IPS DF 19.7 (cell line): Measurements from ENCODE around the gene TPP2.

Source experiments
- DNase-seq: peaks from one replicate; pipeline ENCODE4 v3.0.0-alpha.2; 2013; ENCODE audit warnings: low read depth, low spot score

The TPP2 gene

DNA sequence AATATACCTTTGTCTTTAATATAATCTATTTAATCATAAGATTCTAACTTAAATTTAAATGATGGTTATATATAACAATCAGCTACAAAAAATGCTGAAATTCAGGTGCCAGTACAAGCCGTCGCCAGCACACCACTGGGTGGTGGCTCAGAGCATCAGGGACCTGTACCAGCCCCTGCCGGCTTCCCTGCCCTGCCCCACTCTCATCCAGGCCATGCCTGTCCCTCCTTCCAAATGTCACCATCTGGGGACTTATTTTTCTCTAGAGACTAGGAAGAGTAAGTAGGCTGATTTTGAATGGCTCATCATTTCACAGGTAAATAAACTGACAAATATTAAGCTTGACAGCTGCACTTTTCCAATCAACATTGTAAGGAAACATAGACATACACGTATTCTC lies 96.5 kb downstream of the TPP2 start:
- DNase-seq, result no peak

DNA sequence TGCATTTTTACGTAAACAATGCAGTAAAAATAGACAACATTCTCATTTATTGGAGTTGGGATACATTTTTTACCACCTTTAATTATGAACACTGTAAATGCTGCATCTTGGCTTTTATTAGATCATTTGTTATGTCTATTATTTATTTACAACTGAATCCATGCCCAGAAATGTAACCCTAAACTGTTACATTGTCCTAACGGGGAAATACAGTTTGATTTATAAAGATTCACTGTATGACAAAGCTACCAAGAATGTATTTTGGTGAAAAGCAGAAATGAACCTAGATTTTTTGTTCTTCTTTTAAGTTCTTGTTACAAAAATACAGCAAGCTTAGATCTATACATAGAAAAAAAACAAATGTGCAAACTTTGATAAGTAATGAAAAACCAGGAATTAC lies 97.0 kb downstream of the TPP2 start:
- no peak for DNase-seq

GRCh38 chr13:102694937-102695336 lies 98.2 kb downstream of the TPP2 start, which contains the start of gene METTL21C:
Gene METTL21C, minus strand, starts transcription at chr13:102695044. Its CDS starts 546 bp downstream, at chr13:102694498.
- DNase-seq, result no peak

GRCh38 chr13:102696465-102696864 lies 99.7 kb downstream of the TPP2 start:
- no peak for DNase-seq

DNA sequence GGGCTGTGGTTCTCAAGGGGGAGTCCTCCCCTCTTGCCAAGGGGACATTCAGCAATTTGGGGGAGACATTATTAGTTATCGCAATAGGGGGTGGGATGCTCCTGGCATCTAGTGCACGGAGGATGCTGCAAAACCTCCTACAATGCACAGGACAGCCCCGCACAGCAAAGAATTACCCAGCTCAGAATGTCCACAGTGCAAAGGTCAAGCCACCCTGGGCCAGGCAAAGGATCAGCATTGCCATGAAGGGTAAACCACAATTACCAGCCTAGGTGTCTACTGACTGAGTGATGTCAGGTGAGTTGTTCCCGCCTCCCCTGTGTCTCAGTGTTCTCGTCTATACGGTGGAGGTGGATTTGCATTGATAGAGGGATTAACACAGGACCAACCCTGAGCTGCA lies 100.5 kb downstream of the TPP2 start:
- DNase-seq, result no peak

DNA sequence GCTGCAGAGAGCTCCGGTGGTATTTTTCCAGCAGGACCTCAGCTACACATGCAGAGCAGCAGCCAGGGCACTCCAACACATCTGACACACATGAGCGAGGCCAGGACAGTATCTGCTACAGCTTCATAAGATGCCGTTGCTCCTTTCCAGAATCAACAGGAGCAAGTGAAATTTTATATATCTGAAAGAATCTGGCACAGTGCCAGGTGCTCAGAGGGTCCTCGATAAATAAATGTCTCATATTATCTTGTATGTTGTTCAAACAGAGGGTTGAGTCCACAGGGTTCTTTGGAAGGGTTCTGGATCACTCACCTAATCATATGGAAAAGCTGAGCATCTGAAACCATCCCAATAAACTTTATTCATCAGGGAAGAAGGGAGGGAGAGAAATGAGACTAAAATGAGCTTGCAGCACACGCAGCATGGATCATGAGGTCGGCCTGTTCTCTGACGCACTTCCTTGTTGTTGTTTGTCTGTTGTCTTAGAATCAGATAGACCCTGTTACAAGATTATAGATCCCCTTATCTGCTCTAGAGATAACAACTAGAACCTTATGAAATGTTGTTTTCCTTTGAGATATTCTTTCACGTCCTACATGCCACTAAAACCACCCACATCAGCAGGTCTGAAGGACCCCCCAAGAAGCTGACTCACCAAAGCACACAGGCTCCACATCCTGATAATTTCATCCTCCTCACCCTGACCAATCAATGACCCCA lies 101.3 kb downstream of the TPP2 start:
- DNase-seq, result no peak

GRCh38 chr13:102698649-102698980 lies 101.8 kb downstream of the TPP2 start:
- DNase-seq, result no peak

DNA sequence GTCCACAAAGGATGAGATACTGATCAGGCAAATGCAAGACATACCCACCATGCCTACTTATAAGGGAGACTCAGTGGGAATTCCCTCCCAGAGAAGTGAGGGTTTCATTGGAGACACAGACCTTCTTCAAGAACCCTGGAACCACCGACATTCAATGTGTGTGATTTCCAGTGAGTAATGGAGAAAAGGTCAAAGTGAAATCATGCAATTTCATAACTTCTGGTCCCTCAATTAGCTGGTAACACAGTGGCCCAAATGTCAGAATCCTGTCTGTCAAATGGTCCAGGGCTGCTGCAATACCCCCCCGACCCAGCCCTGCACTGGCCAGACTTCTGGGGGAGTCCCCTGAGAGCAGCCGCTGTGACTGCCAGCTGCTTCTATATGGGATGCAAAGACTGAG lies 102.7 kb downstream of the TPP2 start:
- DNase-seq, result no peak

DNA sequence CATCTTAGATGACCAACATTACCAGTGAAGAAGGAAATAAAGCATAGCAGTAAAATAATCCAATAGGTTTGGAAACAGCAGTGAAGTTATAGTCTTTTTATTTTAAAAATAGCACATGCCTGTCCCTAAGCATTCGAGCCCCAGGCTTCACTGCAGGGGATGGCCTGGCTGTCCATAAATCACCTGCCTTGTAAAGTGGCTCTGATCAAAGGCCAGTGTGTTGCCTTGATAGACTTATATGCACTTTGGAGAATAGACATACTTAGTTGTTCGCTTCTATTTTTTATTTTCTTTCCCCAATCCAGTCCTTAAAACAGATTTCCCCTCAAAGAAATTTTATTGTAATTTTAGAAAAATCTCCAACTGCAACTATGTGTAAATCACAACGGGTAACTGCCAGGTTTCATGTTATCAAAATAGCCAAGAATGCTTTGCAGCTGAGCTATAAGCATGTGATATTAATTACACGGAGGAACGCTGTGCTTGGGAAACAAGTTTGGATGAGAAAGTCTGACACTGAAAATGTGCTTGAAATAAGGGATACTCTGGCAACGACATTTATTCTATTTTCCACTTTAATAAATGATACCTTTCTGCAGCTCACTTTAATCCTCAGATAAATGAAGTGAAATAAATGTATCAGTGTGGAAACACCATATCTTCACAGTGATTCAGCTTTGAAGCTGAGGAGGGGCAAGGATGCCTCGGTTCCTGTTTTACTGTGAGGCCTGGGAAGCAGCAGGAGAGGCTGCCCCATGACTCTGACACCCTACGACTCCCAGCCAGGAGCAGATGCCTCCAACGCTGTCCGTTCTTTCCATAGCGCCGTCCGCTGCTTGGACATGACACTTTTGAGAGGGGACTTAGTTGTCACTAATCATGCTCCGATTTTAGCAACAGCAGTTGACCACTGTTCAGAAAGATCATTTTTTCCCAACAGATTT lies 103.6 kb downstream of the TPP2 start:
- DNase-seq, result no peak

DNA sequence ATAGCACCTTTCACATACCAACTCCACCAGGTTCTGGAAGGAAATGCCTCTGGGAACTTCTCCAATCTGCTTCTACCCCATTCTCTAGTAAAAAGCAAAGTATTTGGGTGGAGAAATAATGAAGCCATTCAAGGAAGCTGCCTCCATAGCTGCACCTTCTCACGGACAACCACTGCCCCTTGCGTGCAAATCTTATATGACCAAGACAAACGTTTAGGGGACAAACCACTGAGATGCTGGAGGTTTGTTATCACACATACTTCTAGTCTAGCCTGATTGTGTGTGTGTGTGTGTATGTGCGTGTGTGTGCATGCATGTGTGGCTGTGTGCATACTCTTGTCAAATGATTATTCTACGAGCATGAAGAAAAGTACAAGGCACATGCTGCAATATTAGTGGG lies 104.5 kb downstream of the TPP2 start:
- no peak for DNase-seq

DNA sequence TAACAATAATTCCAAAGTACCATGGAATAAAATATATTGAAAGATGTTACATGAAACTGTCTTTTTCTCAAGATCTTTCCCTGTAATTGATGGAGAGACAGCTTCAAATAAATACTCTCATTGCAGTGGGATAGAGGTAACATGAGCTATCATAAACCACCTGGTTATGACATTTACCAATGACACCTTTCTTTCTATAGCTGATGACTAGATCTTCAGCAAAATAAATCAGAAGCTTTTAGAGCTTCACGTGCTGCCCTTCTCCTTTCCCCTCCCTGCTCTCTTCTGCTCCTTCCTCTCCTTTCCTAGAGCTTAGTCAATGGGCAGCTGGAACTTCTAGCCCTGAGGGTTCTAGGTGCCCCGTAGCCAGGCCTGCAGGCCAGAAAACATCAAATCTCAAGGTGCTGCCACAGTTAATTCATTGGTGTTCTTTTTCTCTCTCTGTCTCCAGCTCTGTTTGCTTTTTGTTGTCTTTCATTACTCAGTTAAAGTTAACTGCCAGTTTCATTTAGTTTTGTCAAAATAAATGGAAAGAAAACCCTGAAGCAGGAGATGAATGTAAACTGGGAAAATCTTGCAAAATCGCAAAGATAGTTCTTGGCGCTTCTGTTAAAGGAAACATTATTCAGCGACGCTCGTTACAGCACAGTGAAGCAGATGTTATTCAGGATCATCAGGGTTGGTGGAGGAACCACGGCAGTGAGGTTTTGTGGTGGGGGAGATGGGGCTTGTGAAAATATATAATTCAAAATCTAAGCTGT lies 106.4 kb downstream of the TPP2 start:
- DNase-seq, result no peak

GRCh38 chr13:102703726-102704035 lies 106.9 kb downstream of the TPP2 start:
- no peak for DNase-seq

DNA sequence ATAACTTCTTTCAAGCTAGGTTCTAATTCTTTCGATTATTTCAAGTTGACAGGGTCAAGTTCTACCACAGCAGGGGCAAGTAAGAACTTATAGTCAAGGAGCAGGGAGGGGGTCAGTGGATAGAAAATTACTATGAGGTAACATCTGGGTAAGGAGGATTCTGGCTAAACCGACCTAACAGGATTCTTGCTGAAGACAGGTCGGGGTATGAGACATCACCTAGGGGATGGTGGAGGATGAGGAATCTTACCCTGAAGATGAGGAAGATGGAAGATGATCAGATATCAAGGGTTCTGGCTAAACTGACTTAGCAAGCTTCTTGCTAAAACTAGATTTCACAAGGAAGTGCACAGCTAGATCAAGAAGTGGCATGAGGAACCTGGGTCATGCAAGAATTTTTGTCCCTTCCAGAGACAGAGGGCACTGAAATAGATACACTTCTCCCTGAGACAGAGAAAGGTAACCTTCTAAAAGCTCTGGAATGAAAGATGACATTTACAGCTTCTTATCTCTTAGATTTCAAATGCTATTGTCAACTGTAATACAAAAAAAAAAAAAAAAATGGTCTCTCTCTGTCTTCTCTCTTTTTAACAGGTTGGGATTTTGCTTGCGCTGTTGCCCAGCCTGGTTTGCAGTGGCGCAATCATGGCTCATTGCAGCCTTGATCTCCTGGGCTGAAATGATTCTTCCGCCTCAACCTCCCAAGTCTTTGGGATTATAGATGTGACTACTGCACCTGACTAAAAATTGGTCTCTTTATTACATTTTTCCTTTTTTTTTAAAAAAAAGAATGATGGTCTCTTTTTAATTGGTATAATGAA lies 107.7 kb downstream of the TPP2 start:
- no peak for DNase-seq

GRCh38 chr13:102707467-102707866 lies 110.7 kb downstream of the TPP2 start:
- DNase-seq, result no peak

- no peak for DNase-seq
These were observed 111.4 kb downstream of the TPP2 start for GRCh38 chr13:102708211-102708610.

GRCh38 chr13:102708991-102709390 lies 112.2 kb downstream of the TPP2 start:
- DNase-seq, result no peak

DNA sequence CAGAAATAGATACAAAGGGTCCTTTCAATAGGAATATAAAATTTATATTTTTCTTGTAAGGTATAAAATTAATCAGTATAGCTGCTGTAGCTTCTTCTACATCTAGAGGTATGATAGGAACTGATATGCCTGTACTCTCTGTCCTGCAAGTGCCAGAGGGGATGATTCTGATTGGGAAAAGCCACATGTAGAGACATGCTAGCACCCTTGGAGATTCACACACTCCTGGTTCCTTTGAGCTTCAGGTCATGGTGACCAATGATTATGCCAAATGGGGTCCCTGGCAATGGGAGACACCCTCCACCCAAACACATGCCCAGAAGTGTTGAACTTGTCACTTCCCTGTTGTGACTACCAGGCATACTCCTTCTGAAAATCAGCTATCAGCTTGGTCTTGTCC lies 112.8 kb downstream of the TPP2 start:
- DNase-seq, result no peak

- DNase-seq, result no peak
These were observed 113.5 kb downstream of the TPP2 start for GRCh38 chr13:102710261-102710679.

- no peak for DNase-seq
These were observed 118.7 kb downstream of the TPP2 start for GRCh38 chr13:102715447-102715846.

GRCh38 chr13:102718746-102719145 lies 122.0 kb downstream of the TPP2 start:
- no peak for DNase-seq

GRCh38 chr13:102721800-102722231 lies 125.0 kb downstream of the TPP2 start:
- no peak for DNase-seq
